Activated CD4-positive, alpha-beta T cell treated with anti-CD3 and anti-CD28 coated beads, Interleukin-10, Interleukin-2, amounts not matched to agents 100 ng/mL and 50 ng/mL, durations not matched to agents 16 hours and 8 hours (primary cell): ENCODE results near the gene PCSK6.
"Not testable (repeated sequence)": the region's sequence is repeated elsewhere in the genome, so short reads cannot be mapped to it uniquely, and the experiment has no call there.

Experiments
- DNase-seq: peaks from one replicate; pipeline ENCODE4 v3.0.0-alpha.2; 2020

The PCSK6 gene

DNA sequence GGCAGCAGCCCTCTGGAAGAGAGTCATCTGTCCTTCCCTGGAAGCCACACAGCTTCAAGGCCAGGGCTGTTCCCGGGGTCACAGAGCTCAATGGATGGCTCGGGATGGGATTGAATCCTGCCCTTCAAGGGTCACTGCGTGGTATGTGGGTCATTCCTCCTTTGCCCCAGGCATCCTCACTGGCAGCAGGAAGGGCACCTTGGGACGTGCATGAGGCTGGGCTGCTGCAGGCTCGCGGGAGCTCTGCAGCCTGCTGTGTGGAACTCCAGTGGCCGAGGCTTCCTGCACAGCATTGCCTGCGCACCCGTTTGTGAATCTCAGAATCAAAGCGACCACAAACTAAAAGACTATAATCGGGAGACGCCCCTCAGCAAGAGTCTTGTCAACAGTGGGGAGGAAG lies 60.7 kb downstream of the PCSK6 start:
- no peak for DNase-seq

DNA sequence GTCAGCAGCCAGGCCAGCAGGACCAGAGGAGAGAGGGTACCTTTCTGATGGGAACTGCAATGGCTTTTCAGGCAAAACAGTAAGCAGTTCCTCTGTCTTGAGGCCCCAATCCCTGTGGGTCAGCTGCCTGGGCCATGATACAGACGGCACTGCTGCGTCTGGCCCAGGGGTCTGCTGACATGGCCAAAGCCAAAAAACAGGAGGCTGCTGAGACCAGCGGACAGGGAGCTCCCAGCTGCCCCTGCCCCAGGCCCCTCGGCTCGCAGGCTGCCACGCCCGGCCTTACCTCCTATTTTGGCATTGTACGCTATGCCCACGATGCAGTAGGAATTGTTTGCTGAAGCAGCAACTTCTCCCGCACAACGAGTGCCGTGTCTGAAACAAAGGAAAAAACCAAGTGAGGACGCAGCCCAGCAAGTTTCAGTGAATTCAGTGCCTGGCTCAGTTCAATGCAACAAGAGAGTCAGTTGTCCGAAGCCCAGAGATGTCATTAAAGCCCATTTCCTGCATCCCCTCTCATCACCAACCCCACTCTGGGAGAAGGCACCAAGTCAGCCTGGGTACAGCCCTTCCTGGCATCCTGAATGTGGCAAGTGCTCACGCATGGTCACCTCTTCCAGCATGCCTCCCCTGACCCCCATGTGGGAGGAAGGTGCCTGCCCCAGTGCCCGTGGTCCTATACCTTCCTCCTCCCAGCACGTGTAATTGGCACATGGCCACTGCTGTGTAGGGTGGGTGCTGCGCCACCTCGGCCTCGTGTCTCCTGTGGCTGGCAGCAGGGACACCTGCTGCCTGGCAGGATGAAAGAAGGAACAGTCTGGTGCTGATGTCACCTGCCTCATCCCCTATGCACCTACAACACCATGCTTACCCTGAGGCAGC lies 61.7 kb downstream of the PCSK6 start:
- no peak for DNase-seq

DNA sequence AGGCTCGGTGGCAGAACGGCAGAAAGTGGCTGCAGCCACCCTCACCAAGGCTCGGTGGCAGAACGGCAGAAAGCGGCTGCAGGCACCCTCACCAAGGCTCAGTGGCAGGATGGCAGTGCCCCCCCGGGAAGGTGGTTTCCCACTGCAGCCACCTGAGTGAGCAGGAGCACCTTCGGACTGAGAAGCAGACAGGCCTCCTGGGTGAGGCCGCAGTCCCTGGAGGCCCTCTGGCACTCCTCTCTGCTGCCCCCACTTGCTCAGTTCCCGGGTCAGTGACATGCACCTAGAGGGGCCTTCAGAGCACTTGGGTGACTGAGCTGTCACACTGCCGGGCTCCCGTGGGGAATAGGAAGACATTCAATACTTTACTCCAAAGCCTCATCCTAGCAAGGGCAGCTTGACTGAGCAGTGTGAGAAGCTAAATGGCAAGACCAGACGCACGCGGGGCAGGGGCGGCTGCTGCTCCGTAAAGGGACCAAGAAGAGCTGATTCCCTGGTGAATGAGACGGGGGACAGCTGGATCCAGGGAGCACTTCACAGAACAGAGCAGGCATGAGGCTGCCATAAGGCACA lies 62.7 kb downstream of the PCSK6 start:
- no peak for DNase-seq

DNA sequence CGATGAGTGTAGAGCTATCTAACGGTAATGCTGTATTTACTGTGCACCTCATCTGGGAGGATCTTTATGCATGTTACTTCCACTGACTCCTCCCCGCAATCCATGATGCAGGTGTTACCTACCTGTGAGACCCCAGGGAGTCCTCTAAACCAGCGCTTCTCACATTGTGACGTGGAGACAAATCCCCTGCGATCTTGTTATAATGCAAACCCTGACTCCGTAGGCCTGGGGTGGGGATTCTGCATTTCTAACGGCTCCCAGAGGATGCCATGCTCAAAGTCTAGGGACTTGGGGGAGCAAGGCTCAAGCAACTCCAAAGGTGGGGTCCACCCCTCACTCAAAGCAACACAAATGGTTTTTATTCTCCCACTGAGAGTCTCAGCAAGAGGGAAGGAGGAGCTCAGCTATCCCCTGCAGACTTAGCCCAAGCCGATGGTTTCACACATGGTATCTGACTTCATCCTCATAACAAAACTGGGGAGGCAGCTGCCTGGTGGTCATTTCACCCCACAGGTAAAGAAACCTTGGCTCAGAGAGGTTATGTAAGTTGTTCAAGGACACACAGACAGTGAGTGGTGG lies 63.6 kb downstream of the PCSK6 start:
- DNase-seq = no peak

DNA sequence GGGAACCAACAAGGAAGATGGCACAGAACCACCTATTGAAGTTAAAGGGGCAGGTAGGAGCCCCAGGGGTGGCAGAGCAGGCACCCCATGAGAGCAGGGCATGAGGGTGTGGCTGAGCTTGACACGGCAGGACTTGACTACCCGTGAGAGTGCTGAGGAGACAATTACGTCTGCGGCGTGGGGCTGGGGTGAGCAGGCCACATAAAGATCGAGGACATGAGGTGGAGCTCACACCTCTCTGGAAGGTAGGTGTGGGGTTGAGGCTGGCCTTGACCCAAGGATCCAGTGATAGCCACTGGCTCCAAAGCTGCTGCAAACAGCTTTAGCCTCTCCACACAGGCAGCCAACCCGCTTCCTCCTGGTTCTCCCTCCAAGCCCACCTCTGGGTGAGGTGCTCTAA lies 64.5 kb downstream of the PCSK6 start:
- no peak for DNase-seq

DNA sequence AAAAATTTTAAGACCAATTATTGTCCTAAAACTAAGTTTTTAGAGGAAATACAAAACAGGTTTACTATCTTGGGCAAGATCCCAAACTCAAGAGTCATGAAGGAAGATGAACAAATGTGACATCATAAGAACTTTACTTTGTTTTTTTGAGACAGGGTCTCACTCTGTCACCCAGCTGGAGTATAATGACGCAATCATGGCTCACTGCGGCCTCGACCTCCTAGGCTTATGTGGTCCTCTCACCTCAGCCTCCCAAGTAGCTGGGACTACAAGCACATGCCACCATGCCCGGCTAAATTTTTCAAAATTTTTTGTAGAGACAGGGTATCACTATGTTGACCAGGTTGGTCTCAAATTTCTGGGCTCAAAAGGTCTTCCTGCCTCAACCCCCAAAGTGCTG lies 69.3 kb downstream of the PCSK6 start:
- no peak for DNase-seq

DNA sequence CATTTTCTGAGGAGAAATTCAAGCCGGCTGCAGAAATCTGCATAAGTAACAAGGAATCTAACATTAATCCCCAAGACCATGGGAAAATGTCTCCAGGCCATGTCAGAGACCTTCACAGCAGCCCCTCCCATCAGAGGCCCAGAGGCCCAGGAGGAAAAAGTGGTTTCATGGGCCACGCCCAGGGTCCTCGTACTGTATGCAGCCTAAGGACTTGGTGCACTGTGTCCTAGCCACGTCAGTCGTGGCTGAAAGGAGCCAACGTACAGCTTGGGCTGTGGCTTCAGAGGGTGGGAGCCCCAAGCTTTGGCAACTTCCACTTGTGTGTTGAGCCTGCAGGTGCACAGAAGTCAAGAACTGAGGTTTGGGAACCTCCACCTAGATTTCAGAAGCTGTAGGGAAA lies 73.0 kb downstream of the PCSK6 start:
- DNase-seq = not testable (repeated sequence)

DNA sequence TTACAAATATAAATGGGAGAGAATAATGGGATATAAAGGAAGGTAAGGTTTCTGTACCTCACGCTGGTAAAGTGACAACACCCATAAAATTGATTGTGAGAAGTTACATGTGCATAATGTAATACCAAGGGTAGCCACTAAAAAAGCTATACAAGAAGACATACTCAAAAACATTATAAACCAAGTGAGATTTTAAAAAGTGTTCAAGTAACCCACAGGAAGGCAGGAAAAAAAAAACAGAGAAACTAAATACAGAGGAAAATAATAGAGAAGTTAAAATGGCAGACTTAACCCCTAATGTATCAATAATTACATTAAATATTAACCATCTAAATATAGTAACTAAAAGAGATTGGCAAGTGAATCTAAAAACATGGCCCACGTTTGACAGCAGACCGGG lies 76.3 kb downstream of the PCSK6 start:
- no peak for DNase-seq

DNA sequence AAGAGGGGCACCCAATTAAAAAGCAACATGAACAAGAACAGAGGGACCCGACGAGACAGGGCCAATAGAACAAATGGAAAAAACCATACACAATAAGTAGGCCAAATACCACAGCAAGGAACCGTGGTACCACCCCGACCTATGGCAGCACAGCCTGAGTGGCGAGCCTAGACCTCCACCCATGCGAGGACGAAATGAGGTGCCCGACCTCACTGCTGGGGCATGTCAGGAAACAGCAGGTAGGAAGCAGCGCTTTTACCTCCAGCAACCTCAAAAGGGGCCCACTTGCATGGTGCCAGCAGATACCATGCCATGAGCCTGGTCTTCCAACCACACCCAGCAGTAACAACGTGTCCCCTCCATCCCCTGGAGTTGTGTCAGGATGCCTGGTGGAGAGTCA lies 77.9 kb downstream of the PCSK6 start:
- no peak for DNase-seq

DNA sequence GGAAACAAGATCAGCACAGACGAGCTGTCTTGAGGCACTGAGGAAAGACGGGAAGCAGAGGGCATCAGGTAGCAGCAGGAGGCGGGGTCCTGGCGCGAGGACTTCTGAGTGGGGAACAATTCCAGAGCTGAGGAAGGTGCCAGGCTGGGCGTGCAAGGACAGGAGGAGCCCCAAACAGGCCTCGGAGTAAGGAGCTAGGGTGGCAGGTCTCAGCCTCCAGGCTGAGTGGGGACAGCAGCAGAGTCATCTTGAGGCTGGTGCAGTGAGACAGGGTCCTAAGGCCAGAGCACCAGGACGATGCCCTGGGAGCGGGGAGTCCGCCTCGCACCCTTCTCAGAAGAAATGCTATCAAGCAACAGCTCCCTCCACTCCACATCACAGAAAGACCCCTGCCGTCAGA lies 78.4 kb downstream of the PCSK6 start:
- no peak for DNase-seq

DNA sequence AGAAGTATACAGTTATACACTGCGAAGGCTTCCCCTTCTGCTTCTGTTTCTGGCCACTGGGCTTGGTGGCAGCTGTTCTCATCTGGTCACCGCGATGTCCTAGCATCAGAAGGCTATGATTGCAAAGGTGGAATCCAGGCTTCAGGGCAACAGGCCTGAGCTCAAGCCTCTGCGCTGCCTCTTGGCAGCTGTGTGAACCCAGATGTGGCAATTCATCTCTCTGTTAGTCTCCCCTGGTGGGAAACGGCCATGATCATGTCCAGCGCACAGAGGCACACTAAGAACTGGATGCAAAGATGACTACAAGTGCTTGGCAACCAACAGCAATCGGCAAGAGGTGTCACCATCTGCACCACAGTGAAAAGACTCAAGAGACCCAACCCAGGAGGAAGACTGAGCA lies 78.9 kb downstream of the PCSK6 start:
- DNase-seq = no peak

DNA sequence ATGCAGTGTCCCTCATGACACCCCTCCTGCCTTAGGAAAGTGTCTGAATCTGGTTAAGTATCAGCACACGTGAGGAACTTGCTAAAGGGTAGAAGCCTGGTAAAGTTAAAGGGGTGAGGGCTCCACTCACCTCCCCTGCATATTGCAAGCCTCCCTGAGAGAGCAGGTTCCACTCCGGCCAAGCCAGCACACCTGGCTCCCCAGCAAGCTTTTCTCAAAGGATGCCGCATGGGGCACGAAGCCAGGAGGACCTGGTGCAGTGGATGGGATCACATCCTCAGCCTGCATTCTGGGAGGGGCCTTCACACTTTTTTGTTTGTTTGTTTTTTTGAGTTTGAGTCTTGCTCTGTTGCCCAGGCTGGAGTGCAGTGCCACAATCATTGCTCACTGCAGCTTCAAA lies 79.9 kb downstream of the PCSK6 start:
- DNase-seq = no peak

DNA sequence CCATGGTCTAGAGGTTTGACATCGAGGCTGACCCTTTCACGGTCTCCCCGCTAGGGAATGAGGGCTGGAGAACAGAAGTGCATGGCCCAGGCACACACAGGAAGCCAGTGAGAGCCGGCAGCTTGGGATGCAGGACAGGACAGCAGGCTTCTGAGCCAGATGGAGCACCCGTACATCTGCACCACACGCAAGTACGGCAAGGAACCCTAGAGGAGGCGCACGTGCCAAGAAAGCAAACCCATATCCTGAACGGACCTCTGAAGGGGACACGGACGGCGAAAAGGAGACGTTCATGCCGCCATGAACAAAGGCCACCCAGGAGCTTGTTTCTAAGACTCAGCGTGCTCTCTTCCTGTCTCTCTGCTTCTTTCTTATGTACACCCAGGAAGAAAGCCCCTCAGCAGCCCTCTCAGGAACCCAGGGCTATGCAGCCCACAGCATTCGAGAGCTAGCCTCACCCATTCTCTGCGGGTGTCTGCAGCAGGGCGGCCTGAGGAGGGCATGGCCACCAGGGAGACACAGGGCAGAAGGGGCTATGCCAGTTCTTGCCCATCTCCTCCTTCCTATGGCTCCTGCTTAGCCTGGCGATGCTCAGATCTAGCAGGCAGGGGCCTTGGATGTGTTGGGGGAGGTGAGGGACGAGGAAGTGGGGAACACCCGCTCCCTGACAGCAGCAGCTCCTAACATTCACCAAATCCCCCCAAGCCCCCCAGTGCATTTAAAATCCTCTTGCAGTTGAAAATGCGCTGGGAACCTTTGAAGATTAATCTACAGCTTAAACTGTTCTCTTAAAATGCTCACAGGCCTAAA lies 81.3 kb downstream of the PCSK6 start:
- no peak for DNase-seq

DNA sequence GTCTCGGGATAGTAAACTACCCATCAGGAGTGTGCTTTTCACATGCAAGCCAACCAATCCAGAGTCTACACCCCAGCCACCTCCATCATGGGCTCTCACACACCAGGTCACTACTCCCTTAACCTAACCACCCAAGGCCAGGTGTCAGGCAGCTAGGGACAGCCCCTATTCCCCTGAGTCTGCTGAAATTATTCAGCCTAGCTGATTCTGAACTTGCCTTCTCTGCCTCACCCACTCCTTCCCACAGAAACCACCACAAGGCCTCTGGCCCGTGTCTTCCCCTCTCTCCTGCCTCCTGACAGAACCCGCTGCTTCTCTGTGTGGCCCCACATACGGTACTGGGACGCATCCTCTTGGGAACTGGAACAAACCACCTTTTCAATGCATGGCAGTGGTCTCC lies 82.1 kb downstream of the PCSK6 start:
- no peak for DNase-seq

DNA sequence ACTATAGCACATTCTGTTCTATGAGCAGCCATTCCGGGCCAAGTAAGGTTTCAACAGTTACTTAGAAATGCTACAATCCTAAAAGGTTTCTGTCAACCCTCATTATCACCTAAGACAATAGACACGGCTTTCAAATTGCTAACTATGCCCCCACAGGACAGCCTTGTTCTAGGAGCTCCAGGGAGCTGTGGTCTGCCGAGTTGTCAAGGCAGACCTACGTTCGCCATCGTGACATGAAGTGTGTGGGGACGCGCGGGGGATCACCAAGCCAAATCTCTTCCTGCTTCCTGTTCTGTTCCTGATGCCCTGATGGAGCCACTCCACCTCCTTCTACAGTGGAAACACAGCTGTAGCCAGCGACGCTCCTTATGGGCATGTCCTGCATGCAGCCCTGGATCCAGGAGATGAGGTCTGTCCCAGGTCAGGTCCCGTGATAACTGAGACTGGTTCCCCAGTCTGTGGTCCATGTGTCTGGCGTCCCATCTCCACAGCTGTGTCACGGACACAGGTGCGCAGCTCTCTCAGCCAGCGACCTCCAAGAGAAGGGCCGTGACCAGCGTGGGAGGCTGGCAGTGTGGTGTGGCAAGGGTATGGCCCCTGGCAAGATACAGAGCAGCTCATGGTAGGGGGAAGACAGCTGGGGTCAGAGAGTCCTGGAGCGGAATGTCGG lies 82.8 kb downstream of the PCSK6 start:
- DNase-seq = no peak

DNA sequence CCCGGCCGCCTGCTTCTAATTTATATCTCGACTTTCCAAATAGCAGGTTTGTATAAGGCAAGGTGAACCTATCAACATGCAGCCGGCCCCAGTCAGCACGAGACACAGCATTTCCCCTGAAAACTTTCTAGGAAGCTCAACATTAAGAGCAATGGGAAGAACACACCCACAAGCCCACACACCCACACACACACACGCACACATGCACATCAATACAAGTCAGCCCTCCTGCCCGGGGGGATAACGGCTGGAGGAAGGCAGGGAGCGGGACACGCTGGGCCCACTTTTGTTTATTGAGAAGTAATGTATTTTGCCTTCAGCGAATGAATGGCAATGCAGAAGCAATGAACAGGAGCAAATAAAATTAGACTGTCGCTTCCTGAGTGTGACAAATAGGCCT lies 83.5 kb downstream of the PCSK6 start:
- no peak for DNase-seq

DNA sequence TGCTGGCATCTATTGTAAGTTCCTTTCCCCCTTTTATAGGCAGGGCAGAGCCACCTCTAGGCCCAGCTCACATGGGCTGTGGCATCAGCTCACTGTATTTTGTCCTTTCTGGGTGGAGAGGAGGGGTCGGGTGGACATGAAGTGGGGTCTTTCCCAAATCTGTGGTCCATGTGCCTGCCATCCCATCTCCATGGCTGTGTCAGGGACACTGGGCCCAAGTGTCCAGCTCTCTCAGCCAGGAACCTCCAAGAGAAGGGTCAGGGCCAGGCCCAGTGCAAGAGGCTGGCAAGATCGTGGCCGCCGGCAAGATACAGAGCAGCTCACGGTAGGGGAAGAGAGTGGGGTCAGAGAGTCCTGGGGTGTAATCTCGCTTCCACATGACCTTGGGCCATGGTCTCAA lies 85.3 kb downstream of the PCSK6 start:
- no peak for DNase-seq

DNA sequence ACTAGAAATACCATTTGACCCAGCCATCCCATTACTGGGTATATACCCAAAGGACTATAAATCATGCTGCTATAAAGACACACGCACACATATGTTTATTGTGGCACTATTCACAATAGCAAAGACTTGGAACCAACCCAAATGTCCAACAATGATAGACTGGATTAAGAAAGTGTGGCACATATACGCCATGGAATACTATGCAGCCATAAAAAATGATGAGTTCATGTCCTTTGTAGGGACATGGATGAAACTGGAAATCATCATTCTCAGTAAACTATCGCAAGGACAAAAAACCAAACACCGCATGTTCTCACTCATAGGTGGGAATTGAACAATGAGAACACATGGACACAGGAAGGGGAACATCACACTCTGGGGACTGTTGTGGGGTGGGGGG lies 86.6 kb downstream of the PCSK6 start:
- not testable (repeated sequence) for DNase-seq

DNA sequence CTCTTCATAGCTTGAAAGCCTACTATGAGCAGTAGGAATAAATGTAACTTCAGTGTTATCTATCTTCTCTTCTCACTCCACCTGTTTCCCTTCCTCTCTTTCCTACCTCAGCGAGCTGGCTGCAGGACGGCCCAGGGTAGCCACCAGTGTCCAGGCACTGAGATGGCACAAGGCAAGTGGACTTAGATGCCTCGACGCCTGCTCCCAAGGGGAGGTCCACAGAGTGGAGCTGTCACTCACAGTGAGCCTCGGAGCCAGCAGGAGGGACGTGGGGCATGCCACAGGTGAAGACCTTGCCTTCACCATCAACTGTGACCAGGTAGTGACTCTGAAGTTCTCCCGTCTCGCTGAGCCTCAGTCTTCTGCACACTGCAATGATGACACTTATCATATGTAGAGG lies 88.2 kb downstream of the PCSK6 start:
- no peak for DNase-seq

DNA sequence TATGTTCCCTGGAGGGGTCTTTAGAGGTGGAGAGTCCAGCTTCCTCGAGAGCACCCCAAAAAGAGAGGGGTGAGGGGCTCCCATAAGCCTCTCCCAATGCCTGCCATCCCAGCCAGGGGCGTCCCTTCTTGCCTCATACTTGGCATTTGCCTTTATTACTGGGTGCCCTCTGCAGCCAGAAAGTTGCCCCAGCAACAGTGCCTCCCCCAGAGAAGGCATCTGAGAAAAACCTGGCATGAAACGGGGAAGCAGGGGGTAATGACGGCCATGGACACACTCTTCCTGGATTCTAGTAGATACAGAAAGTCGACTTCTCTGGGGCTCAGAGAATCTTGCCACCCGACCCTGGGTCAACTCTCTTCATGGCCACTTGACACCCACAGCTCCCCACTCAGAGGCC lies 90.1 kb downstream of the PCSK6 start:
- no peak for DNase-seq

DNA sequence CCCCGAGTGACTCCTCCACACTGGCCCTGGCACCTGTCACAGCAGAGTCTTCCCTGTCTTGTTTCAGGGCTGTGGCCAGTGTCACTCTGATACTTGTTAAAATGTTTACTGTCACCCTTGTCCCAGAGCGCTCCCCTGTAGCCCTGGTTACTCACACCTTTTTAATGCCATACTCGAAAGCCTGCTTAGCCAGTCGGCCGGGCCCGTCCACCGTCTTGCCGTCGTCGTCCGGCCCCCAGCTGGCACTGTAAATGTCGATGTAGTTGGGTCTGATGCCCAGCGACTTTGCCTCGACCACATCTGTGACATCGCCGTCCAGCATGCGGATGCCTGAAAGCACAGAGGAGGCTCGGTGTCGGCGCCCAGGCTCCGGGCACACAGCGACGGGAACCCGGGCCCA lies 91.3 kb downstream of the PCSK6 start:
- DNase-seq = no peak

DNA sequence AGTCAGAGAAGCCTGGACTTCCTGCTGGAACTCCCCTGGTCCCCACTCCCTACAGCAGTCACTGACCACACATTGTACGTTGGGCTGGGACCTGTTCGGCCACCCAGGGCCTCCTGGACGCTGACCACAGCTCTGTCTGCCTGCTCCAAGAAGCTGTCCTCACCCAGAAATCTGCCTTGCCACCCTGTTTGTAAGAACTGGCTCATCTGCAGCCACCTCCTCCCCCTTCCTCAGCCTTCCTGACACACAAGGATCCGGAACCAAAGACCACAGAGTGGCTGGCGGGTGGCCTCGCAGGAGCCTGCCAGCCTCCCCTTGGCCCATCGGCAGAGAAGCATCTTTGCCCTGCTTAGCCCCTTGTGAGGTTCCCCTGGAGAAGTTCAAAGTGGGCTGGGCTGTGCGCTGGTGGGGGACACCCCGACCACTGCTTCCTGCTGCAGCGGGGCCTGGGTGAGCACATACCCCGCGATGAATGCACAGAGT lies 91.9 kb downstream of the PCSK6 start:
- DNase-seq = no peak
